Astrocyte of the spinal cord (primary cell): ENCODE results near the gene GAD1.

Experiments
- DNase-seq: peaks from one replicate; pipeline ENCODE4 v3.0.0; 2011; ENCODE audit warnings: low read depth, low spot score
- H3K4me3 ChIP-seq: 2 replicates; pipeline ENCODE4 v1.5.1; 2011; ENCODE audit warnings: low read depth, mild to moderate bottlenecking, low read length, moderate library complexity
- CTCF ChIP-seq: IDR thresholded peaks from 2 replicates; pipeline ENCODE4 v1.5.1; 2012; ENCODE audit warnings: low read depth, mild to moderate bottlenecking, low read length, inconsistent platforms
- in situ Hi-C: cut with HindIII; loops from 2 replicates; pipeline ENCODE4 v1.10.0; 2017; ENCODE audit warnings: low sequenced_read_pairs

GAD1 gene

GRCh38 chr2:170843656-170844055 is 27.0 kb downstream of the GAD1 start:
- no peak overlapping the region for H3K4me3 ChIP-seq
- peak; percentile 55 for DNase-seq
- no peak for TF ChIP-seq CTCF
- in situ Hi-C loops: no loop called here

- TF ChIP-seq CTCF: no peak
- no peak for DNase-seq
- in situ Hi-C loops: no loop called here
- H3K4me3 ChIP-seq: no peak overlapping the region
These were observed 28.7 kb downstream of the GAD1 start for GRCh38 chr2:170845343-170845742.

GRCh38 chr2:170846314-170846713 is 29.6 kb downstream of the GAD1 start:
- no peak overlapping the region for H3K4me3 ChIP-seq
- DNase-seq: no peak
- in situ Hi-C loops: no loop called here
- TF ChIP-seq CTCF: no peak

GRCh38 chr2:170847716-170848115 is 31.0 kb downstream of the GAD1 start:
- in situ Hi-C loops: no loop called here
- TF ChIP-seq CTCF: no peak
- no peak for DNase-seq
- H3K4me3 ChIP-seq: no peak overlapping the region

- TF ChIP-seq CTCF: no peak
- H3K4me3 ChIP-seq: no peak overlapping the region
- peak; percentile 69 for DNase-seq
- in situ Hi-C loops: no loop called here
These were observed 31.9 kb downstream of the GAD1 start for GRCh38 chr2:170848587-170848986.

- no peak for TF ChIP-seq CTCF
- in situ Hi-C loops: no loop called here
These were observed 33.6 kb downstream of the GAD1 start for GRCh38 chr2:170850251-170850650.

GRCh38 chr2:170851635-170852034 is 34.9 kb downstream of the GAD1 start:
- DNase-seq: no peak
- in situ Hi-C loops: no loop called here
- H3K4me3 ChIP-seq: no peak overlapping the region
- no peak for TF ChIP-seq CTCF

More at GRCh38 chr2:170850251-170850650, 33.6 kb downstream of the GAD1 start:
- no peak for DNase-seq
- H3K4me3 ChIP-seq: no peak overlapping the region
